Measurements from ENCODE around the gene LETM1.

Gene LETM1

GRCh38 chr4:1802720-1803522 is 53.0 kb downstream of the LETM1 start:
- DNase-seq (ENCODE audit: extremely low read depth, low read depth), result no peak
- TF ChIP-seq CTCF (IDR thresholded peaks at IDR 0.05; ENCODE audit: low read depth, low read length), result no peak

- TF ChIP-seq CTCF (IDR thresholded peaks at IDR 0.05; ENCODE audit: low read depth, low read length), result no peak
- peak; percentile 11 for DNase-seq (ENCODE audit: extremely low read depth, low read depth)
These were observed 53.7 kb downstream of the LETM1 start for GRCh38 chr4:1802151-1802715.

- no peak for TF ChIP-seq CTCF (IDR thresholded peaks at IDR 0.05; ENCODE audit: low read depth, low read length)
- DNase-seq (ENCODE audit: extremely low read depth, low read depth), result no peak
These were observed 54.5 kb downstream of the LETM1 start for GRCh38 chr4:1801286-1801958.

- TF ChIP-seq CTCF (IDR thresholded peaks at IDR 0.05; ENCODE audit: low read depth, low read length), result no peak
These were observed 55.2 kb downstream of the LETM1 start for GRCh38 chr4:1800805-1801204.

GRCh38 chr4:1799387-1800375 is 56.3 kb downstream of the LETM1 start:
- TF ChIP-seq CTCF (IDR thresholded peaks at IDR 0.05; ENCODE audit: low read depth, low read length), result no peak
- DNase-seq (ENCODE audit: extremely low read depth, low read depth), result no peak

More at GRCh38 chr4:1800805-1801204, 55.2 kb downstream of the LETM1 start:
- no peak for DNase-seq (ENCODE audit: extremely low read depth, low read depth)

GRCh38 chr4:1798580-1799386 is 57.2 kb downstream of the LETM1 start:
- DNase-seq (ENCODE audit: extremely low read depth, low read depth), result no peak
- no peak for TF ChIP-seq CTCF (IDR thresholded peaks at IDR 0.05; ENCODE audit: low read depth, low read length)
